CD14-positive monocyte (primary cell): ENCODE data around the gene PARVG. TPM values are rescaled to one million over a fixed set of nuclear protein-coding genes. Genes with fewer than 3 reads are reported as not detected.

Experiments used
- DNase-seq, 3 donors: peaks; one replicate each; pipeline ENCODE4 v3.0.0-alpha.2; 2011 to 2022
- H2AFZ ChIP-seq: 2 replicates; pipeline ENCODE4 v1.6.0; 2012; ENCODE audit warnings: mild to moderate bottlenecking, low read depth, low read length, inconsistent platforms; ENCODE audit not compliant: insufficient read depth, poor library complexity, severe bottlenecking
- H3K27ac ChIP-seq, 2 donors: 1 replicate in 1 of 2; 2 replicates in 1 of 2; pipeline ENCODE4 v1.5.1; 2012 to 2013; ENCODE audit warnings: low read length in 2 of 2, control low read depth in 1 of 2, inconsistent platforms in 1 of 2, low read depth in 1 of 2, mild to moderate bottlenecking in 1 of 2
- H3K27me3 ChIP-seq, 2 donors: one replicate each; pipeline versions ENCODE4 v1.6.0 to v1.6.1; 2011 to 2013; ENCODE audit warnings: low read length in 2 of 2; ENCODE audit not compliant: control insufficient read depth in 2 of 2, insufficient read depth in 2 of 2
- H3K36me3 ChIP-seq, 2 donors: replicated peaks in 1 of 2; 1 replicate in 1 of 2; 2 replicates in 1 of 2; pipeline versions ENCODE4 v1.5.1 to v1.6.1; 2012 to 2013; ENCODE audit warnings: low read length in 2 of 2, control low read depth in 1 of 2, inconsistent platforms in 1 of 2, mild to moderate bottlenecking in 1 of 2; ENCODE audit not compliant: insufficient read depth in 2 of 2, control insufficient read depth in 1 of 2
- H3K4me1 ChIP-seq, 2 donors: 1 replicate in 1 of 2; 2 replicates in 1 of 2; pipeline versions ENCODE4 v1.5.1 to v1.6.1; 2012 to 2013; ENCODE audit warnings: low read length in 2 of 2, control low read depth in 1 of 2, inconsistent platforms in 1 of 2, mild to moderate bottlenecking in 1 of 2, moderate library complexity in 1 of 2; ENCODE audit not compliant: insufficient read depth in 2 of 2, control insufficient read depth in 1 of 2
- H3K4me2 ChIP-seq: replicated peaks from 2 replicates; pipeline ENCODE3; 2012; ENCODE audit warnings: low read length, moderate library complexity, mild to moderate bottlenecking; ENCODE audit not compliant: poor library complexity, severe bottlenecking; ENCODE audit errors: extremely low read depth
- H3K4me3 ChIP-seq, 3 experiments: fragments of 200-600 bp in 1 of 3; sonication (generic) in 1 of 3; replicated peaks in 1 of 3; 1 replicate in 2 of 3; 2 replicates in 1 of 3; pipeline ENCODE4 v1.5.1; 2011 to 2013; ENCODE audit warnings: low read length in 3 of 3, mild to moderate bottlenecking in 3 of 3, control low read depth in 2 of 3, low read depth in 2 of 3, inconsistent platforms in 1 of 3, moderate library complexity in 1 of 3
- H3K79me2 ChIP-seq: 2 replicates; pipeline ENCODE4 v1.6.0; 2012; ENCODE audit warnings: mild to moderate bottlenecking, control low read depth, inconsistent platforms, low read length, moderate library complexity; ENCODE audit not compliant: insufficient read depth
- H3K9ac ChIP-seq: 2 replicates; pipeline ENCODE4 v1.6.0; 2017; ENCODE audit warnings: low read length, mild to moderate bottlenecking; ENCODE audit not compliant: insufficient read depth, poor library complexity, severe bottlenecking
- H3K9me3 ChIP-seq, 2 donors: replicated peaks in 1 of 2; 1 replicate in 1 of 2; 2 replicates in 1 of 2; pipeline versions ENCODE4 v1.5.1 to v1.6.1; 2012 to 2013; ENCODE audit warnings: low read length in 2 of 2, control low read depth in 1 of 2; ENCODE audit not compliant: control insufficient read depth in 1 of 2, insufficient read depth in 1 of 2
- H4K20me1 ChIP-seq: 2 replicates; pipeline ENCODE4 v1.6.0; 2012; ENCODE audit warnings: mild to moderate bottlenecking, low read length, control low read depth, moderate library complexity; ENCODE audit not compliant: insufficient read depth
- H3K27ac Mint-ChIP-seq, 7 donors: one replicate each; pipeline ENCODE4 v1.8.0; 2020; ENCODE audit warnings: mild to moderate bottlenecking in 7 of 7, mixed read lengths in 7 of 7, moderate library complexity in 6 of 7, inconsistent platforms in 2 of 7
- H3K27me3 Mint-ChIP-seq, 3 donors: one replicate each; pipeline ENCODE4 v1.8.0; 2021 to 2022; ENCODE audit warnings: low read depth in 3 of 3, mild to moderate bottlenecking in 3 of 3, mixed read lengths in 3 of 3, moderate library complexity in 3 of 3, inconsistent platforms in 1 of 3
- H3K36me3 Mint-ChIP-seq, 2 donors: one replicate each; pipeline ENCODE4 v1.8.0; 2020; ENCODE audit warnings: mixed read lengths in 2 of 2, inconsistent platforms in 1 of 2, mild to moderate bottlenecking in 1 of 2
- H3K4me1 Mint-ChIP-seq: one replicate; pipeline ENCODE4 v1.8.0; 2020; ENCODE audit warnings: mild to moderate bottlenecking, mixed read lengths
- H3K4me3 Mint-ChIP-seq, 2 donors: one replicate each; pipeline ENCODE4 v1.8.0; 2020; ENCODE audit warnings: mild to moderate bottlenecking in 2 of 2, mixed read lengths in 2 of 2, moderate library complexity in 1 of 2
- H3K9me3 Mint-ChIP-seq, 7 donors: one replicate each; pipeline ENCODE4 v1.8.0; 2020 to 2022; ENCODE audit warnings: mixed read lengths in 7 of 7, mild to moderate bottlenecking in 6 of 7, moderate library complexity in 6 of 7, inconsistent platforms in 2 of 7
- WGBS: methylation state at CpG from one replicate; pipeline ENCODE4 v1.1.5; 2013; ENCODE audit warnings: missing lambda C conversion rate; ENCODE audit not compliant: insufficient coverage; 5-methylcytosine and 5-hydroxymethylcytosine counted together
- intact Hi-C, 2 donors: fragments of 100-400 bp; cut with micrococcal nuclease; formaldehyde crosslinking; loops; one replicate each; pipeline versions ENCODE4 v1.15.0 to v1.15.1; 2023
- polyA plus RNA-seq, 3 donors: library from polyadenylated mRNA; depleted of rRNA in 1 of 3; unstranded in 2 of 3; stranded (reverse) in 1 of 3; fragments of 300-500 nt in 2 of 3; fragments of >200 nt in 1 of 3; fragmentation: Illumina TruSeq in 2 of 3; gene quantifications; 1 replicate in 2 of 3; 2 replicates in 1 of 3; pipeline ENCODE4 v1.2.3, GENCODE V29; 2012 to 2021
- TF ChIP-seq, protein P1 (sequence below): fragments of 200-600 bp; IDR thresholded peaks from one replicate; pipeline ENCODE4 v1.8.0; 2022; ENCODE audit warnings: antibody characterized with exemption, mild to moderate bottlenecking

Gene PARVG
- polyA plus RNA-seq, 3 donors, result 169 to 577 (median 190) TPM

DNA sequence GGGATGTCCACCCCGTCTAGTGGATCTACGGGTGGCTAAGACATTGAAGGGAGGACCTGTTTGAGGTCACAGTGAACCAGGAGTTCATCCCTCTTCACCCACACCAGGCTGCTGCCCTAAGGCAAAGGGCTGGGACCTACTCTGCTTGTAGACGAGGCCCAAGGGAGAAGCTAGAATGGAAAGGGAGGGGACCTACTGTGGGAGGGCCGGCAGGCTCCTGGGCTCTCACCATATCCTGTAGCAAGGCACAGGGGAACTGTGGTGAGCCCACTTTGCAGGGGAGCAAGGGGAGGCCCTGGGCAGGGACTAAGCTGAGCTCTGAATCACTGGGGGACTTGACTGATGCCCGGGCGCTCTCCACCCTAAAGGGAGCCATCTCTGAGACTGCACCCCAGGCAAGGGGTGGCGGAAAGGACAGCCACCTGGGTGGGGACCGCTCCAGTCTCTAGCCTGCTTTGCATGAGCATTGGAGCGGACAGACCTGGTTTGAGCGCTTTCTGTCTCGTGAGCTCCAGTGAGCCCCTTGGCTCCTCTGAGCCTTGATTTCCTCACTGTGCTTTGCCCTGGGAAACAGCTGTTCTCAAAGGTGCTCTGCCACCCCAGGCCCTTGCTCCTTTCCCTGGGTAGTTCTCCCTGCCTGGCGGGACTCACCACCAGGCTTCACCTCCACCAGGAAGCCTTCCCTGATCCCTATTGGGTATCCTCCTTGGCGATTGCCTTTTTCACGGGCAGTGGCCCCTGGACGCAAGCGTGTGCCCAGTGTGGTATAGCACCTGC is 24.2 kb downstream of the PARVG start:
- H3K4me3 Mint-ChIP-seq, result no peak overlapping the region
- TF ChIP-seq, protein P1, sequence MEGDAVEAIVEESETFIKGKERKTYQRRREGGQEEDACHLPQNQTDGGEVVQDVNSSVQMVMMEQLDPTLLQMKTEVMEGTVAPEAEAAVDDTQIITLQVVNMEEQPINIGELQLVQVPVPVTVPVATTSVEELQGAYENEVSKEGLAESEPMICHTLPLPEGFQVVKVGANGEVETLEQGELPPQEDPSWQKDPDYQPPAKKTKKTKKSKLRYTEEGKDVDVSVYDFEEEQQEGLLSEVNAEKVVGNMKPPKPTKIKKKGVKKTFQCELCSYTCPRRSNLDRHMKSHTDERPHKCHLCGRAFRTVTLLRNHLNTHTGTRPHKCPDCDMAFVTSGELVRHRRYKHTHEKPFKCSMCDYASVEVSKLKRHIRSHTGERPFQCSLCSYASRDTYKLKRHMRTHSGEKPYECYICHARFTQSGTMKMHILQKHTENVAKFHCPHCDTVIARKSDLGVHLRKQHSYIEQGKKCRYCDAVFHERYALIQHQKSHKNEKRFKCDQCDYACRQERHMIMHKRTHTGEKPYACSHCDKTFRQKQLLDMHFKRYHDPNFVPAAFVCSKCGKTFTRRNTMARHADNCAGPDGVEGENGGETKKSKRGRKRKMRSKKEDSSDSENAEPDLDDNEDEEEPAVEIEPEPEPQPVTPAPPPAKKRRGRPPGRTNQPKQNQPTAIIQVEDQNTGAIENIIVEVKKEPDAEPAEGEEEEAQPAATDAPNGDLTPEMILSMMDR, result no peak
- no peak for DNase-seq

DNA sequence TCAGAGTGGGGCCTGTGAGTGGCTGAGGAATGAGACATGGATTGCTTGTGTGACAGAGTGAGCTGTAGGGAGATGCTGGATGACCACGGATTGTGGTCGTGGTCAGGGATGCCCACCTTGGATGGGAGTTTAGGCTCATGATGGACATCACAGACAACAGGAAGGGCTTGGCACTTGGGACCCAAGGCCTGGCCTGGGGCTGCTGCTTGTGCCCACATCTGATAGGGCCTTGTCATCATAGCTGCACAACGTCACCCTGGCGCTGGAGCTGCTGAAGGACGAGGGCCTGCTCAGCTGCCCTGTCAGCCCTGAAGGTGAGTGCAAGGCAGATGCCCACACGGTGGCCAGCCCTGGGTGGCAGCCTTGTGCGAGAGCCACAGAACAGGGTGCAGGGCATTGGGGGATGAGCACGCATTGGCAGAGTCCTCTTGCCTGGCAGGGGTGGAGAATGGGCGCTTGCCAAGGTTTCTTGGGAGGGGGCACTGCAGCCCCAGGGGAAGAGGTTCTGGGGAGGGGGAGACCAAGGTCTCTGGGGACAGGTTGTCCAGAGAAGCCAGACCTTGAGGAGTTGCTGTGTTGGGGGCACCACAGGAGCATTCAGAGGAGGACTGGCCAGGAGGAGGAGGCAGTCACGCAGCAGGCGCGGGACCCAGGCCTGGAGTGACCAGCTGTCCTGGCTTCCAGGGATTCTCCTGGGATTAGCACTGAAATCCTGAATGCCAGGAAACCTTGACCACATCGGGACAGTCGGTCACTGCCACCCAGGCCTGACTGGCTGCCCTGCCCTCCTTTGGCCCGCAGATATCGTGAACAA is 25.0 kb downstream of the PARVG start:
- TF ChIP-seq, protein P1, result no peak
- H3K4me2 ChIP-seq, result no peak overlapping the region
- H3K27ac Mint-ChIP-seq, result peak overlapping the region in 2 of 7 donors; percentile 16 to 68
- H3K36me3 Mint-ChIP-seq, result peaks cover 54 to 57% of the 10 kb centered on the region in 2 donors
- no peak overlapping the region for H3K4me3 Mint-ChIP-seq
- no peak overlapping the region for H2AFZ ChIP-seq
- H3K36me3 ChIP-seq, result peaks cover 50 to 58% of the 10 kb centered on the region in 2 donors
- peaks cover 0 to 5% (median 0%) of the 10 kb centered on the region in 7 donors for H3K9me3 Mint-ChIP-seq
- no peak overlapping the region for H3K4me3 ChIP-seq
- H4K20me1 ChIP-seq, result peaks cover 67% of the 10 kb centered on the region
- H3K79me2 ChIP-seq, result no peaks in the 10 kb centered on the region
- no peaks in the 10 kb centered on the region for H3K27me3 Mint-ChIP-seq
- no peak for DNase-seq
- H3K4me1 Mint-ChIP-seq, result peaks cover 24% of the 10 kb centered on the region
- WGBS, result 92% methylated on average over 15 of the region's 16 CpGs
- no peak overlapping the region for H3K9ac ChIP-seq
- intact Hi-C loops, result no loop called here
- no peaks in the 10 kb centered on the region for H3K9me3 ChIP-seq
- no peaks in the 10 kb centered on the region for H3K27me3 ChIP-seq
- H3K27ac ChIP-seq, result no peak overlapping the region
- H3K4me1 ChIP-seq, result peaks cover 0 to 4% of the 10 kb centered on the region in 2 donors

More for the DNA sequence above, 24.2 kb downstream of the PARVG start:
- intact Hi-C loops, result no loop called here
- peaks cover 0 to 4% of the 10 kb centered on the region in 2 donors for H3K4me1 ChIP-seq
- no peak overlapping the region for H3K4me3 ChIP-seq
- 88% methylated on average over 12 of the region's 16 CpGs for WGBS
- H3K9me3 ChIP-seq, result no peaks in the 10 kb centered on the region
- peaks cover 23% of the 10 kb centered on the region for H3K4me1 Mint-ChIP-seq
- peaks cover 59 to 62% of the 10 kb centered on the region in 2 donors for H3K36me3 Mint-ChIP-seq
- no peak overlapping the region for H3K9ac ChIP-seq
- peaks cover 75% of the 10 kb centered on the region for H4K20me1 ChIP-seq
- H2AFZ ChIP-seq, result no peak overlapping the region
- no peaks in the 10 kb centered on the region for H3K27me3 Mint-ChIP-seq
- H3K79me2 ChIP-seq, result no peaks in the 10 kb centered on the region
- peaks cover 58 to 66% of the 10 kb centered on the region in 2 donors for H3K36me3 ChIP-seq
- H3K4me2 ChIP-seq, result no peak overlapping the region
- no peaks in the 10 kb centered on the region for H3K27me3 ChIP-seq
- peak overlapping the region in 3 of 7 donors; percentile 10 to 64 (median 58) for H3K27ac Mint-ChIP-seq
- H3K27ac ChIP-seq, result no peak overlapping the region
- H3K9me3 Mint-ChIP-seq, result peaks cover 0 to 5% (median 0%) of the 10 kb centered on the region in 7 donors
